Body of pancreas (tissue), 4 donors: ENCODE results near the gene ARHGAP15.

Experiments used
- POLR2A ChIP-seq, 3 donors: fragments of 450-650 bp; IDR thresholded peaks; one replicate each; pipeline ENCODE4 v1.6.1; 2016; ENCODE audit warnings: antibody characterized with exemption in 3 of 3, mild to moderate bottlenecking in 2 of 3
- TF ChIP-seq, protein P1 (sequence below), 7 experiments: fragments of 450-650 bp in 4 of 7; fragments of 200-600 bp in 3 of 7; sonication (generic) in 3 of 7; IDR thresholded peaks; one replicate each; pipeline ENCODE4 v1.5.1; 2016 to 2019; ENCODE audit warnings: antibody characterized with exemption in 7 of 7

DNA sequence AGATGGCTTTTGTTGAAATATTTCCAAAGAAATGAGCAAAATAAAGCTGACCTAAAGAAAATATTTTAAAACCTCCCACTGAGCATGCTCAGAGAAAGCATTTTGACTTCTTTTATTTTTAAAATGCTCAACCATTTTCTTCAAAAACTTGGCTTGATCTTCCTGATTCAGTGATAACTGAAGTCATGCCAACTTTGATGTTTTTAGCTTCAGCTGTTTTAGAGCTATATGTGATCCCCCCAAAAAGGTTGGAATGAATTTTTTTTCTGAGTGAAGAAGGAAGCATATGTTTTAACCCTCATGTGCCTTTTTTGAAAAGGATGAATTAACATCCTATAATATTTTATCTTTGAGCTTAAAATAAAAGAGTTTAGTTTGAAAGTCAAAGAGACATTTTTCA, 612.0 kb downstream of the ARHGAP15 start:
- TF ChIP-seq POLR2A (IDR thresholded peaks at IDR 0.05), result no peak
- TF ChIP-seq, protein P1, sequence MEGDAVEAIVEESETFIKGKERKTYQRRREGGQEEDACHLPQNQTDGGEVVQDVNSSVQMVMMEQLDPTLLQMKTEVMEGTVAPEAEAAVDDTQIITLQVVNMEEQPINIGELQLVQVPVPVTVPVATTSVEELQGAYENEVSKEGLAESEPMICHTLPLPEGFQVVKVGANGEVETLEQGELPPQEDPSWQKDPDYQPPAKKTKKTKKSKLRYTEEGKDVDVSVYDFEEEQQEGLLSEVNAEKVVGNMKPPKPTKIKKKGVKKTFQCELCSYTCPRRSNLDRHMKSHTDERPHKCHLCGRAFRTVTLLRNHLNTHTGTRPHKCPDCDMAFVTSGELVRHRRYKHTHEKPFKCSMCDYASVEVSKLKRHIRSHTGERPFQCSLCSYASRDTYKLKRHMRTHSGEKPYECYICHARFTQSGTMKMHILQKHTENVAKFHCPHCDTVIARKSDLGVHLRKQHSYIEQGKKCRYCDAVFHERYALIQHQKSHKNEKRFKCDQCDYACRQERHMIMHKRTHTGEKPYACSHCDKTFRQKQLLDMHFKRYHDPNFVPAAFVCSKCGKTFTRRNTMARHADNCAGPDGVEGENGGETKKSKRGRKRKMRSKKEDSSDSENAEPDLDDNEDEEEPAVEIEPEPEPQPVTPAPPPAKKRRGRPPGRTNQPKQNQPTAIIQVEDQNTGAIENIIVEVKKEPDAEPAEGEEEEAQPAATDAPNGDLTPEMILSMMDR (IDR thresholded peaks at IDR 0.05), result no peak
